CD4-positive, alpha-beta memory T cell (primary cell): ENCODE data around the gene ACOXL. TPM values are rescaled to one million over a fixed set of nuclear protein-coding genes. Genes with fewer than 3 reads are reported as not detected.

Experiments used
- CTCF ChIA-PET: fragments of 350-600 bp; sonication (Branson Sonifier 250); formaldehyde crosslinking; loops from one replicate; lab custom pipeline; 2021; ENCODE audit warnings: inconsistent platforms; ENCODE audit not compliant: partially characterized antibody; lab: Charles Lee
- POLR2A ChIA-PET: fragments of 350-600 bp; sonication (Branson Sonifier 250); formaldehyde crosslinking; loops from one replicate; lab custom pipeline; 2021; ENCODE audit not compliant: partially characterized antibody; lab: Charles Lee
- DNase-seq, 5 donors: peaks; one replicate each; pipeline versions ENCODE4 v3.0.0 to v3.0.0-alpha.2; 2020 to 2022; ENCODE audit warnings: mixed read lengths in 1 of 5
- H3K27ac ChIP-seq: one replicate; pipeline ENCODE4 v1.7.0; 2013; ENCODE audit warnings: low read depth, low read length
- H3K27me3 ChIP-seq: 2 replicates; pipeline ENCODE4 v1.7.0; 2013; ENCODE audit warnings: mild to moderate bottlenecking, low read length, moderate library complexity; ENCODE audit not compliant: insufficient read depth
- H3K36me3 ChIP-seq: 2 replicates; pipeline ENCODE4 v1.7.0; 2013; ENCODE audit warnings: mild to moderate bottlenecking, low read length, moderate library complexity; ENCODE audit not compliant: insufficient read depth
- H3K4me1 ChIP-seq: 2 replicates; pipeline ENCODE4 v1.7.0; 2013; ENCODE audit warnings: mild to moderate bottlenecking, low read length, moderate library complexity; ENCODE audit not compliant: insufficient read depth
- H3K4me3 ChIP-seq, 2 donors: one replicate each; pipeline ENCODE4 v1.7.0; 2013; ENCODE audit warnings: low read length in 2 of 2, mild to moderate bottlenecking in 1 of 2
- H3K9me3 ChIP-seq, 2 donors: one replicate each; pipeline ENCODE4 v1.7.0; 2013; ENCODE audit warnings: low read length in 2 of 2, control low read depth in 1 of 2; ENCODE audit not compliant: control insufficient read depth in 1 of 2
- H3K27ac Mint-ChIP-seq, 7 donors: one replicate each; pipeline ENCODE4 v1.8.0; 2020 to 2021; ENCODE audit warnings: mixed read lengths in 7 of 7, mild to moderate bottlenecking in 6 of 7, inconsistent platforms in 3 of 7, moderate library complexity in 3 of 7
- H3K27me3 Mint-ChIP-seq, 2 donors: one replicate each; pipeline ENCODE4 v1.8.0; 2020 to 2021; ENCODE audit warnings: mixed read lengths in 2 of 2
- H3K36me3 Mint-ChIP-seq, 2 donors: one replicate each; pipeline ENCODE4 v1.8.0; 2020 to 2021; ENCODE audit warnings: mixed read lengths in 2 of 2, inconsistent platforms in 1 of 2, mild to moderate bottlenecking in 1 of 2
- H3K4me1 Mint-ChIP-seq, 4 donors: one replicate each; pipeline ENCODE4 v1.8.0; 2020 to 2021; ENCODE audit warnings: mixed read lengths in 4 of 4, mild to moderate bottlenecking in 1 of 4
- H3K4me3 Mint-ChIP-seq, 8 donors: one replicate each; pipeline ENCODE4 v1.8.0; 2020 to 2021; ENCODE audit warnings: mixed read lengths in 8 of 8, mild to moderate bottlenecking in 7 of 8, moderate library complexity in 6 of 8, inconsistent platforms in 3 of 8
- H3K9me3 Mint-ChIP-seq, 8 donors: one replicate each; pipeline ENCODE4 v1.8.0; 2020 to 2021; ENCODE audit warnings: mixed read lengths in 8 of 8, mild to moderate bottlenecking in 5 of 8, inconsistent platforms in 3 of 8, moderate library complexity in 1 of 8
- intact Hi-C: fragments of 100-400 bp; cut with micrococcal nuclease; formaldehyde crosslinking; loops from one replicate; pipeline ENCODE4 v1.15.1; 2023
- polyA plus RNA-seq, 2 donors: library from polyadenylated mRNA; unstranded; fragments of 300-500 nt; fragmentation: Illumina TruSeq; gene quantifications; one replicate each; pipeline ENCODE4 v1.2.3, GENCODE V29; 2021
- total RNA-seq, 2 experiments: library from RNA; stranded (reverse); gene quantifications; one replicate each; pipeline ENCODE4 v1.2.3, GENCODE V29; 2021

The ACOXL gene
- total and polyA plus RNA-seq, 4 experiments from 2014 or later, result not detected

GRCh38 chr2:110874453-110875383, 142.3 kb downstream of the ACOXL start:
- peaks cover 0 to 12% of the 10 kb centered on the region in 2 donors for H3K27me3 Mint-ChIP-seq
- no peak for DNase-seq
- peaks cover 0 to 5% (median 3%) of the 10 kb centered on the region in 8 donors for H3K9me3 Mint-ChIP-seq
- no peaks in the 10 kb centered on the region for H3K36me3 ChIP-seq
- no peak overlapping the region for H3K27ac Mint-ChIP-seq
- no peaks in the 10 kb centered on the region for H3K9me3 ChIP-seq
- H3K36me3 Mint-ChIP-seq, result no peaks in the 10 kb centered on the region
- H3K4me1 ChIP-seq, result no peaks in the 10 kb centered on the region
- intact Hi-C loops, result no loop called here
- H3K4me1 Mint-ChIP-seq, result peaks cover 0 to 1% (median 0%) of the 10 kb centered on the region in 4 donors
- CTCF ChIA-PET, result interaction anchor here (1.3 to 1.8 kb wide), 2 partner anchors 16 to 22 kb away, joined by 3 to 4 read pairs; no protein-coding TSS in a partner anchor
- POLR2A ChIA-PET, result no interaction called here
- no peaks in the 10 kb centered on the region for H3K27me3 ChIP-seq
- no peak overlapping the region for H3K4me3 ChIP-seq
- no peak overlapping the region for H3K27ac ChIP-seq
- no peak overlapping the region for H3K4me3 Mint-ChIP-seq

GRCh38 chr2:110875384-110875725, 143.0 kb downstream of the ACOXL start:
- Histone ChIP-seq H3K27me3 (no peaks in the 10 kb centered on the region), H3K4me1 (no peaks in the 10 kb centered on the region), H3K9me3 (no peaks in the 10 kb centered on the region), H3K36me3 (no peaks in the 10 kb centered on the region), H3K4me3 (no peak overlapping the region), H3K27ac (no peak overlapping the region)
- peaks cover 0 to 1% (median 0%) of the 10 kb centered on the region in 4 donors for H3K4me1 Mint-ChIP-seq
- peaks cover 0 to 5% (median 3%) of the 10 kb centered on the region in 8 donors for H3K9me3 Mint-ChIP-seq
- H3K27me3 Mint-ChIP-seq, result peaks cover 0 to 15% of the 10 kb centered on the region in 2 donors
- intact Hi-C loops, result no loop called here
- no peak overlapping the region for H3K27ac Mint-ChIP-seq
- ChIA-PET CTCF (interaction anchor here (1.3 to 1.8 kb wide), 2 partner anchors 17 to 22 kb away, joined by 3 to 4 read pairs; no protein-coding TSS in a partner anchor), POLR2A (no interaction called here)
- DNase-seq, result no peak
- H3K36me3 Mint-ChIP-seq, result no peaks in the 10 kb centered on the region
- H3K4me3 Mint-ChIP-seq, result no peak overlapping the region

- Mint-ChIP-seq H3K4me1 (peaks cover 0 to 1% (median 0%) of the 10 kb centered on the region in 4 donors), H3K4me3 (no peak overlapping the region), H3K36me3 (no peaks in the 10 kb centered on the region), H3K27ac (no peak overlapping the region), H3K27me3 (peaks cover 0 to 16% of the 10 kb centered on the region in 2 donors), H3K9me3 (peaks cover 0 to 6% (median 3%) of the 10 kb centered on the region in 8 donors)
- ChIA-PET POLR2A (no interaction called here), CTCF (interaction anchor here (1.0 to 2.7 kb wide), 6 partner anchors 15 to 64 kb away, joined by 3 to 8 read pairs (median 4); no protein-coding TSS in a partner anchor)
- Histone ChIP-seq H3K36me3 (no peaks in the 10 kb centered on the region), H3K9me3 (no peaks in the 10 kb centered on the region), H3K4me1 (no peaks in the 10 kb centered on the region), H3K27me3 (no peaks in the 10 kb centered on the region), H3K4me3 (no peak overlapping the region), H3K27ac (no peak overlapping the region)
- intact Hi-C loops, result no loop called here
- DNase-seq, result no peak
These were observed 144.0 kb downstream of the ACOXL start for GRCh38 chr2:110876167-110876999.

- H3K4me3 Mint-ChIP-seq, result peak overlapping the region in 3 of 8 donors; percentile 29 to 36 (median 31)
- H3K27me3 ChIP-seq, result no peaks in the 10 kb centered on the region
- H3K4me3 ChIP-seq, result no peak overlapping the region
- H3K36me3 ChIP-seq, result no peaks in the 10 kb centered on the region
- H3K27ac Mint-ChIP-seq, result no peak overlapping the region
- intact Hi-C loops, result no loop called here
- ChIA-PET POLR2A (no interaction called here), CTCF (interaction anchor here (1.0 to 2.7 kb wide), 5 partner anchors 15 to 65 kb away, joined by 3 to 8 read pairs (median 4); no protein-coding TSS in a partner anchor)
- no peaks in the 10 kb centered on the region for H3K4me1 ChIP-seq
- no peaks in the 10 kb centered on the region for H3K36me3 Mint-ChIP-seq
- DNase-seq, result no peak
- no peaks in the 10 kb centered on the region for H3K9me3 ChIP-seq
- H3K9me3 Mint-ChIP-seq, result peaks cover 0 to 13% (median 6%) of the 10 kb centered on the region in 8 donors
- no peak overlapping the region for H3K27ac ChIP-seq
- H3K27me3 Mint-ChIP-seq, result peaks cover 0 to 16% of the 10 kb centered on the region in 2 donors
- no peaks in the 10 kb centered on the region for H3K4me1 Mint-ChIP-seq
These were observed 144.9 kb downstream of the ACOXL start for GRCh38 chr2:110877031-110877827.

- no peak overlapping the region for H3K4me3 ChIP-seq
- H3K4me1 ChIP-seq, result no peaks in the 10 kb centered on the region
- no peaks in the 10 kb centered on the region for H3K36me3 ChIP-seq
- Mint-ChIP-seq H3K4me3 (no peak overlapping the region), H3K27me3 (peaks cover 0 to 16% of the 10 kb centered on the region in 2 donors), H3K9me3 (peaks cover 0 to 14% (median 6%) of the 10 kb centered on the region in 8 donors), H3K4me1 (no peaks in the 10 kb centered on the region), H3K36me3 (no peaks in the 10 kb centered on the region), H3K27ac (no peak overlapping the region)
- no peak overlapping the region for H3K27ac ChIP-seq
- no peaks in the 10 kb centered on the region for H3K27me3 ChIP-seq
- H3K9me3 ChIP-seq, result no peaks in the 10 kb centered on the region
- ChIA-PET POLR2A (no interaction called here), CTCF (interaction anchor here (1.6 to 2.7 kb wide), 2 partner anchors 65 to 66 kb away, joined by 7 to 8 read pairs; no protein-coding TSS in a partner anchor)
- no peak for DNase-seq
- intact Hi-C loops, result no loop called here
These were observed 145.8 kb downstream of the ACOXL start for GRCh38 chr2:110878150-110878549.

- no peaks in the 10 kb centered on the region for H3K36me3 ChIP-seq
- peaks cover 3 to 17% of the 10 kb centered on the region in 2 donors for H3K27me3 Mint-ChIP-seq
- H3K36me3 Mint-ChIP-seq, result no peaks in the 10 kb centered on the region
- H3K4me3 ChIP-seq, result no peak overlapping the region
- no peaks in the 10 kb centered on the region for H3K27me3 ChIP-seq
- DNase-seq, result no peak
- H3K9me3 ChIP-seq, result no peaks in the 10 kb centered on the region
- ChIA-PET POLR2A (no interaction called here), CTCF (no interaction called here)
- H3K9me3 Mint-ChIP-seq, result peaks cover 0 to 14% (median 7%) of the 10 kb centered on the region in 8 donors
- no peak overlapping the region for H3K27ac ChIP-seq
- H3K4me3 Mint-ChIP-seq, result peak overlapping the region in 2 of 8 donors; percentile 3 to 43
- intact Hi-C loops, result no loop called here
- H3K4me1 Mint-ChIP-seq, result no peaks in the 10 kb centered on the region
- H3K27ac Mint-ChIP-seq, result no peak overlapping the region
- H3K4me1 ChIP-seq, result no peaks in the 10 kb centered on the region
These were observed 149.5 kb downstream of the ACOXL start for GRCh38 chr2:110881908-110882307.
